MCF 10A (cell line): Measurements from ENCODE around the gene OR4F15. TPM values are rescaled to one million over a fixed set of nuclear protein-coding genes. Genes with fewer than 3 reads are reported as not detected.

Experiments
- BruUV-seq: library from RNA; stranded (reverse); fragments of 400-500 nt; replicated peaks from 2 replicates; lab custom pipeline; 2021; lab: Mats Ljungman, UMichigan
- CTCF ChIA-PET: fragments of 300-600 bp; sonication (Branson Sonifier 250); formaldehyde crosslinking; extraction: SDS; loops from one replicate; lab custom pipeline; 2021; ENCODE audit warnings: antibody characterized with exemption, inconsistent platforms; lab: Yijun Ruan, JAX
- POLR2A ChIA-PET: fragments of 300-600, 350-650 bp; sonication (Branson Sonifier 250); formaldehyde crosslinking; extraction: SDS; loops from one replicate; lab custom pipeline; 2020; ENCODE audit warnings: antibody characterized with exemption, inconsistent platforms; lab: Yijun Ruan, JAX
- DNase-seq: peaks from one replicate; pipeline ENCODE4 v3.0.0-alpha.2; 2018; ENCODE audit not compliant: unreplicated experiment
- H3K27ac Mint-ChIP-seq: one replicate; pipeline ENCODE4 v1.8.0; 2022; ENCODE audit warnings: mild to moderate bottlenecking, low read depth, mixed read lengths; ENCODE audit not compliant: unreplicated experiment
- H3K27me3 Mint-ChIP-seq: one replicate; pipeline ENCODE4 v1.8.0; 2022; ENCODE audit warnings: mixed read lengths; ENCODE audit not compliant: insufficient read depth, unreplicated experiment
- H3K36me3 Mint-ChIP-seq: one replicate; pipeline ENCODE4 v1.8.0; 2022; ENCODE audit warnings: mild to moderate bottlenecking, moderate library complexity, mixed read lengths; ENCODE audit not compliant: insufficient read depth, unreplicated experiment
- H3K4me1 Mint-ChIP-seq: one replicate; pipeline ENCODE4 v1.8.0; 2022; ENCODE audit warnings: mixed read lengths; ENCODE audit not compliant: insufficient read depth, unreplicated experiment
- H3K4me3 Mint-ChIP-seq: one replicate; pipeline ENCODE4 v1.8.0; 2022; ENCODE audit warnings: mild to moderate bottlenecking, moderate library complexity, mixed read lengths; ENCODE audit not compliant: unreplicated experiment
- H3K9me3 Mint-ChIP-seq: one replicate; pipeline ENCODE4 v1.8.0; 2022; ENCODE audit warnings: mixed read lengths; ENCODE audit not compliant: unreplicated experiment
- CTCF ChIP-seq: fragments of 200-600 bp; IDR thresholded peaks from one replicate; pipeline ENCODE4 v1.8.0; 2022; ENCODE audit warnings: antibody characterized with exemption, mild to moderate bottlenecking; ENCODE audit not compliant: unreplicated experiment
- intact Hi-C: fragments of 100-400 bp; cut with micrococcal nuclease; formaldehyde crosslinking; loops from 2 replicates; pipeline ENCODE4 v1.14.1; 2022
- total RNA-seq: library from RNA; stranded (reverse); gene quantifications from 2 replicates; pipeline ENCODE4 v1.2.3, GENCODE V29; 2022

Gene OR4F15
- total RNA-seq, 1 experiment from 2014 or later: not detected

GRCh38 chr15:101841656-101842055 lies 29.7 kb downstream of the OR4F15 start:
- no peaks in the 10 kb centered on the region for H3K36me3 Mint-ChIP-seq
- intact Hi-C loops: no loop called here
- no peak overlapping the region for H3K27ac Mint-ChIP-seq
- ChIA-PET CTCF (no interaction called here), POLR2A (no interaction called here)
- no peak overlapping the region for H3K4me3 Mint-ChIP-seq
- peaks cover 47% of the 10 kb centered on the region for H3K27me3 Mint-ChIP-seq
- TF ChIP-seq CTCF: no peak
- BruUV-seq: no TSS peak
- no peak for DNase-seq
- no peaks in the 10 kb centered on the region for H3K4me1 Mint-ChIP-seq
- no peaks in the 10 kb centered on the region for H3K9me3 Mint-ChIP-seq

GRCh38 chr15:101844916-101845315 lies 32.9 kb downstream of the OR4F15 start:
- intact Hi-C loops: no loop called here

GRCh38 chr15:101852356-101852755 lies 40.4 kb downstream of the OR4F15 start:
- Mint-ChIP-seq H3K27ac (no peak overlapping the region), H3K9me3 (no peaks in the 10 kb centered on the region), H3K4me3 (no peak overlapping the region), H3K36me3 (peaks cover 6% of the 10 kb centered on the region), H3K4me1 (no peaks in the 10 kb centered on the region), H3K27me3 (peaks cover 93% of the 10 kb centered on the region)
- no peak for DNase-seq
- ChIA-PET POLR2A (no interaction called here), CTCF (interaction anchor here (0.6 kb wide), 1 partner anchor 153 kb away, joined by 3 read pairs; no protein-coding TSS in a partner anchor)
- BruUV-seq: no TSS peak
- no peak for TF ChIP-seq CTCF
- intact Hi-C loops: no loop called here

More at GRCh38 chr15:101844916-101845315, 32.9 kb downstream of the OR4F15 start:
- H3K9me3 Mint-ChIP-seq: no peaks in the 10 kb centered on the region
- H3K27me3 Mint-ChIP-seq: peaks cover 80% of the 10 kb centered on the region
- DNase-seq: no peak
- H3K27ac Mint-ChIP-seq: no peak overlapping the region
- peaks cover 6% of the 10 kb centered on the region for H3K36me3 Mint-ChIP-seq
- CTCF ChIA-PET: no interaction called here
- BruUV-seq: no TSS peak
- POLR2A ChIA-PET: no interaction called here
- no peak for TF ChIP-seq CTCF
- no peaks in the 10 kb centered on the region for H3K4me1 Mint-ChIP-seq
- H3K4me3 Mint-ChIP-seq: no peak overlapping the region

Other genes with a start within 250 kb of the OR4F15 start
- gene TM2D3, start 159.8 kb upstream of the OR4F15 start, total RNA-seq: 25.7 and 26.2 TPM in 2 replicates
- gene TARS3, start 87.7 kb upstream of the OR4F15 start, total RNA-seq: 5.0 and 7.2 TPM in 2 replicates
- not detected in 2 replicates for gene OR4F6, start 8.7 kb upstream of the OR4F15 start, total RNA-seq